ENCODE data around the gene YAF2.

The YAF2 gene

GRCh38 chr12:42161529-42161928 is 76.5 kb downstream of the YAF2 start:
- H3K4me3 ChIP-seq (ENCODE audit: insufficient read depth, low read depth, low read length) = no peak overlapping the region
- no peaks in the 10 kb centered on the region for H3K36me3 ChIP-seq (ENCODE audit: control insufficient read depth, insufficient read depth, low read length)
- H3K27me3 ChIP-seq (ENCODE audit: control insufficient read depth, insufficient read depth, low read length, poor library complexity, severe bottlenecking) = no peaks in the 10 kb centered on the region
- H3K27ac ChIP-seq (ENCODE audit: insufficient read depth, low read depth, low read length, poor library complexity, severe bottlenecking) = no peak overlapping the region
- no peaks in the 10 kb centered on the region for H3K4me1 ChIP-seq (ENCODE audit: control insufficient read depth, insufficient read depth, low read length)
- no CpG with 5 or more reads among the region's 1 CpG for WGBS, 2 experiments
- H3K9me3 ChIP-seq (ENCODE audit: control insufficient read depth, low read length) = no peaks in the 10 kb centered on the region

GRCh38 chr12:42156232-42156631 is 81.8 kb downstream of the YAF2 start:
- no peaks in the 10 kb centered on the region for H3K36me3 ChIP-seq (ENCODE audit: control insufficient read depth, insufficient read depth, low read length)
- H3K9me3 ChIP-seq (ENCODE audit: control insufficient read depth, low read length) = no peaks in the 10 kb centered on the region
- no peaks in the 10 kb centered on the region for H3K27me3 ChIP-seq (ENCODE audit: control insufficient read depth, insufficient read depth, low read length, poor library complexity, severe bottlenecking)
- no peaks in the 10 kb centered on the region for H3K4me1 ChIP-seq (ENCODE audit: control insufficient read depth, insufficient read depth, low read length)
- no peak overlapping the region for H3K27ac ChIP-seq (ENCODE audit: insufficient read depth, low read depth, low read length, poor library complexity, severe bottlenecking)
- H3K4me3 ChIP-seq (ENCODE audit: insufficient read depth, low read depth, low read length) = no peak overlapping the region
- WGBS, 2 experiments = 89 to 99% methylated on average over 1 to 2 of the region's 2 CpGs

- H3K27me3 ChIP-seq (ENCODE audit: control insufficient read depth, insufficient read depth, low read length, poor library complexity, severe bottlenecking) = no peaks in the 10 kb centered on the region
- H3K27ac ChIP-seq (ENCODE audit: insufficient read depth, low read depth, low read length, poor library complexity, severe bottlenecking) = peak overlapping the region; percentile 2
- peaks cover 4% of the 10 kb centered on the region for H3K4me1 ChIP-seq (ENCODE audit: control insufficient read depth, insufficient read depth, low read length)
- H3K4me3 ChIP-seq (ENCODE audit: insufficient read depth, low read depth, low read length) = peak overlapping the region; percentile 69
- WGBS, 2 experiments = 70 to 74% methylated on average over 11 of the region's 11 CpGs
- no peaks in the 10 kb centered on the region for H3K36me3 ChIP-seq (ENCODE audit: control insufficient read depth, insufficient read depth, low read length)
- H3K9me3 ChIP-seq (ENCODE audit: control insufficient read depth, low read length) = no peaks in the 10 kb centered on the region
These were observed 92.4 kb downstream of the YAF2 start for GRCh38 chr12:42145552-42146215.

GRCh38 chr12:42145197-42145549 is 92.9 kb downstream of the YAF2 start:
- Histone ChIP-seq H3K4me3 (ENCODE audit: insufficient read depth, low read depth, low read length) (peak overlapping the region; percentile 69), H3K36me3 (ENCODE audit: control insufficient read depth, insufficient read depth, low read length) (no peaks in the 10 kb centered on the region), H3K27ac (ENCODE audit: insufficient read depth, low read depth, low read length, poor library complexity, severe bottlenecking) (peak overlapping the region; percentile 2), H3K27me3 (ENCODE audit: control insufficient read depth, insufficient read depth, low read length, poor library complexity, severe bottlenecking) (no peaks in the 10 kb centered on the region), H3K9me3 (ENCODE audit: control insufficient read depth, low read length) (no peaks in the 10 kb centered on the region), H3K4me1 (ENCODE audit: control insufficient read depth, insufficient read depth, low read length) (peaks cover 4% of the 10 kb centered on the region)
- WGBS, 2 experiments = 53 to 55% methylated on average over 8 of the region's 8 CpGs

GRCh38 chr12:42144408-42145196 is 93.4 kb downstream of the YAF2 start, which contains the start of gene GXYLT1:
Gene GXYLT1 (minus strand): TSS chr12:42144874. CDS start chr12:42144646, 228 bp downstream.
- peaks cover 4% of the 10 kb centered on the region for H3K4me1 ChIP-seq (ENCODE audit: control insufficient read depth, insufficient read depth, low read length)
- 1% methylated on average over 106 of the region's 106 CpGs for WGBS, 2 experiments
- H3K27me3 ChIP-seq (ENCODE audit: control insufficient read depth, insufficient read depth, low read length, poor library complexity, severe bottlenecking) = no peaks in the 10 kb centered on the region
- peak within 1 kb of the TSS; percentile 69 for H3K4me3 ChIP-seq (ENCODE audit: insufficient read depth, low read depth, low read length)
- H3K36me3 ChIP-seq (ENCODE audit: control insufficient read depth, insufficient read depth, low read length) = no peaks in the 10 kb centered on the region
- H3K9me3 ChIP-seq (ENCODE audit: control insufficient read depth, low read length) = no peaks in the 10 kb centered on the region
- peak within 1 kb of the TSS; percentile 69 for H3K27ac ChIP-seq (ENCODE audit: insufficient read depth, low read depth, low read length, poor library complexity, severe bottlenecking)

- Histone ChIP-seq H3K36me3 (ENCODE audit: control insufficient read depth, insufficient read depth, low read length) (no peaks in the 10 kb centered on the region), H3K9me3 (ENCODE audit: control insufficient read depth, low read length) (no peaks in the 10 kb centered on the region), H3K27me3 (ENCODE audit: control insufficient read depth, insufficient read depth, low read length, poor library complexity, severe bottlenecking) (no peaks in the 10 kb centered on the region), H3K4me1 (ENCODE audit: control insufficient read depth, insufficient read depth, low read length) (peaks cover 4% of the 10 kb centered on the region), H3K4me3 (ENCODE audit: insufficient read depth, low read depth, low read length) (peak overlapping the region; percentile 69), H3K27ac (ENCODE audit: insufficient read depth, low read depth, low read length, poor library complexity, severe bottlenecking) (peak overlapping the region; percentile 69)
- WGBS, 2 experiments = 1% methylated on average over 21 of the region's 21 CpGs
These were observed 94.0 kb downstream of the YAF2 start for GRCh38 chr12:42144158-42144407.

GRCh38 chr12:42143452-42144157 is 94.4 kb downstream of the YAF2 start:
- Histone ChIP-seq H3K27ac (ENCODE audit: insufficient read depth, low read depth, low read length, poor library complexity, severe bottlenecking) (no peak overlapping the region), H3K27me3 (ENCODE audit: control insufficient read depth, insufficient read depth, low read length, poor library complexity, severe bottlenecking) (no peaks in the 10 kb centered on the region), H3K4me1 (ENCODE audit: control insufficient read depth, insufficient read depth, low read length) (peaks cover 4% of the 10 kb centered on the region), H3K4me3 (ENCODE audit: insufficient read depth, low read depth, low read length) (peak overlapping the region; percentile 69), H3K36me3 (ENCODE audit: control insufficient read depth, insufficient read depth, low read length) (no peaks in the 10 kb centered on the region), H3K9me3 (ENCODE audit: control insufficient read depth, low read length) (no peaks in the 10 kb centered on the region)
- 20 to 24% methylated on average over 12 of the region's 12 CpGs for WGBS, 2 experiments

- Histone ChIP-seq H3K9me3 (ENCODE audit: control insufficient read depth, low read length) (no peaks in the 10 kb centered on the region), H3K27ac (ENCODE audit: insufficient read depth, low read depth, low read length, poor library complexity, severe bottlenecking) (no peak overlapping the region), H3K4me1 (ENCODE audit: control insufficient read depth, insufficient read depth, low read length) (peaks cover 4% of the 10 kb centered on the region), H3K27me3 (ENCODE audit: control insufficient read depth, insufficient read depth, low read length, poor library complexity, severe bottlenecking) (no peaks in the 10 kb centered on the region), H3K36me3 (ENCODE audit: control insufficient read depth, insufficient read depth, low read length) (no peaks in the 10 kb centered on the region), H3K4me3 (ENCODE audit: insufficient read depth, low read depth, low read length) (no peak overlapping the region)
- WGBS, 2 experiments = 89 to 94% methylated on average over 1 to 3 of the region's 3 CpGs
These were observed 96.0 kb downstream of the YAF2 start for GRCh38 chr12:42141981-42142606.

GRCh38 chr12:42140901-42141300 is 97.1 kb downstream of the YAF2 start:
- WGBS, 2 experiments = 87 to 94% methylated on average over 3 of the region's 3 CpGs
- Histone ChIP-seq H3K27me3 (ENCODE audit: control insufficient read depth, insufficient read depth, low read length, poor library complexity, severe bottlenecking) (no peaks in the 10 kb centered on the region), H3K9me3 (ENCODE audit: control insufficient read depth, low read length) (no peaks in the 10 kb centered on the region), H3K36me3 (ENCODE audit: control insufficient read depth, insufficient read depth, low read length) (no peaks in the 10 kb centered on the region), H3K4me1 (ENCODE audit: control insufficient read depth, insufficient read depth, low read length) (peaks cover 4% of the 10 kb centered on the region), H3K4me3 (ENCODE audit: insufficient read depth, low read depth, low read length) (no peak overlapping the region), H3K27ac (ENCODE audit: insufficient read depth, low read depth, low read length, poor library complexity, severe bottlenecking) (no peak overlapping the region)

- Histone ChIP-seq H3K27ac (ENCODE audit: insufficient read depth, low read depth, low read length, poor library complexity, severe bottlenecking) (no peak overlapping the region), H3K4me1 (ENCODE audit: control insufficient read depth, insufficient read depth, low read length) (no peaks in the 10 kb centered on the region), H3K27me3 (ENCODE audit: control insufficient read depth, insufficient read depth, low read length, poor library complexity, severe bottlenecking) (no peaks in the 10 kb centered on the region), H3K9me3 (ENCODE audit: control insufficient read depth, low read length) (no peaks in the 10 kb centered on the region), H3K4me3 (ENCODE audit: insufficient read depth, low read depth, low read length) (no peak overlapping the region), H3K36me3 (ENCODE audit: control insufficient read depth, insufficient read depth, low read length) (no peaks in the 10 kb centered on the region)
- 94 to 97% methylated on average over 3 of the region's 3 CpGs for WGBS, 2 experiments
These were observed 102.7 kb downstream of the YAF2 start for GRCh38 chr12:42135259-42135814.
